Transverse colon (tissue), 4 donors: ENCODE results near the gene VWA5B1. TPM values are rescaled to one million over a fixed set of nuclear protein-coding genes. Genes with fewer than 3 reads are reported as not detected.

Experiments used
- DNase-seq: peaks from one replicate; pipeline ENCODE4 v3.0.0-alpha.2; 2019
- H3K27ac ChIP-seq, 4 donors: fragments of 200-600 bp; sonication (generic); 2 replicates each; pipeline ENCODE4 v1.5.1; 2016 to 2018; ENCODE audit warnings: inconsistent platforms in 4 of 4
- H3K27me3 ChIP-seq: fragments of 200-600 bp; sonication (generic); 2 replicates; pipeline ENCODE4 v1.5.1; 2017; ENCODE audit warnings: inconsistent platforms
- H3K36me3 ChIP-seq, 4 donors: fragments of 200-600 bp; sonication (generic); 2 replicates each; pipeline ENCODE4 v1.5.1; 2017 to 2019; ENCODE audit warnings: inconsistent platforms in 4 of 4
- H3K4me1 ChIP-seq, 4 donors: fragments of 200-600 bp; sonication (generic); 2 replicates each; pipeline ENCODE4 v1.5.1; 2017 to 2020; ENCODE audit warnings: inconsistent platforms in 4 of 4
- H3K4me3 ChIP-seq, 4 donors: fragments of 200-600 bp; sonication (generic); 1 replicate in 1 of 4; 2 replicates in 3 of 4; pipeline versions ENCODE4 v1.5.1 to v1.6.1; 2017 to 2019; ENCODE audit warnings: inconsistent platforms in 4 of 4
- H3K9me3 ChIP-seq, 2 donors: fragments of 200-600 bp; sonication (generic); 2 replicates each; pipeline ENCODE4 v1.5.1; 2017 to 2019; ENCODE audit warnings: inconsistent platforms in 2 of 2
- CTCF ChIP-seq, 5 experiments: fragments of 200-600 bp in 3 of 5; fragments of 450-650 bp in 2 of 5; sonication (generic) in 3 of 5; IDR thresholded peaks; 1 replicate in 2 of 5; 2 replicates in 3 of 5; pipeline ENCODE4 v1.5.1; 2016 to 2017; ENCODE audit warnings: antibody characterized with exemption in 5 of 5, inconsistent platforms in 3 of 5, mild to moderate bottlenecking in 2 of 5, moderate library complexity in 1 of 5
- EP300 ChIP-seq: sonication (generic); formaldehyde crosslinking; IDR thresholded peaks from one replicate; pipeline ENCODE4 v1.6.1; 2017; ENCODE audit warnings: antibody characterized with exemption, low read depth
- POLR2A ChIP-seq: fragments of 450-650 bp; IDR thresholded peaks from one replicate; pipeline ENCODE4 v1.6.1; 2016; ENCODE audit warnings: antibody characterized with exemption, mild to moderate bottlenecking, moderate library complexity
- POLR2AphosphoS5 ChIP-seq, 3 donors: sonication (generic); formaldehyde crosslinking; IDR thresholded peaks; one replicate each; pipeline ENCODE4 v1.6.1; 2016; ENCODE audit warnings: antibody characterized with exemption in 3 of 3
- WGBS, 2 donors: methylation state at CpG; one replicate each; pipeline ENCODE4 v1.1.5; 2018; ENCODE audit warnings: low coverage in 1 of 2; 5-methylcytosine and 5-hydroxymethylcytosine counted together
- in situ Hi-C, 4 donors: fragments of 200-750 bp; cut with MboI; loops; one replicate each; pipeline versions ENCODE4 v1.15.0 to v1.15.1; 2017; ENCODE audit warnings: low sequenced_read_pairs in 3 of 4, low pct_ligation_motif_present in 1 of 4, low pct_unique_long_range_greater_than_20kb in 1 of 4
- intact Hi-C: fragments of 100-400 bp; cut with DNase I; formaldehyde crosslinking; loops from one replicate; pipeline ENCODE4 v1.15.1; 2023; ENCODE audit warnings: low total_unique reads
- total RNA-seq, 4 donors: library from RNA; depleted of rRNA; stranded (reverse); fragments of >200 nt; gene quantifications; one replicate each; pipeline ENCODE4 v1.1.0, GENCODE V29; 2016

The VWA5B1 gene
- total RNA-seq, 4 donors from 2014 or later, result not detected

GRCh38 chr1:20348326-20348915, 57.7 kb downstream of the VWA5B1 start:
- in situ Hi-C loops, result no loop called here
- no peak for TF ChIP-seq POLR2AphosphoS5 (IDR thresholded peaks at IDR 0.05)

DNA sequence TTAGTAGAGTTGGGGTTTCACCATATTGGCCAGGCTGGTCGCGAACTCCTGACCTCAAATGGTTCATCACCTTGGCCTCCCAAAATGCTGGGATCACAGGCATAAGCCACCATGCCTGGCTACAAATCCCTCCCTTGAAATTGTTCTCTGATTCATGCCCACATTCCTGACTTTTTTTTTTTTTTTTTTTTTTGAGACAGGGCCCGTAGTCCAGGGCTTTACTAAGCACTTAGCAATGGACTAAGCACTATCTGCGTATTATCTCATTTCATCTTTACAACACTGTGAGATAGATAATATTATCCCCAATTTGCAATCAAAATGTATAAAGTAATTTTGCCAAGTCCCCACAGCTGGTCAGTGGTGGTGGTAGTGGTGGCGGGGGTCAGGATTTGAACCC, 58.9 kb downstream of the VWA5B1 start:
- no peaks in the 10 kb centered on the region for H3K4me1 ChIP-seq
- peaks cover 11% of the 10 kb centered on the region for H3K27me3 ChIP-seq
- no peaks in the 10 kb centered on the region for H3K9me3 ChIP-seq
- no peaks in the 10 kb centered on the region for H3K36me3 ChIP-seq
- no peak for DNase-seq
- in situ Hi-C loops (no loop called here), intact Hi-C loops (no loop called here)
- no peak overlapping the region for H3K27ac ChIP-seq
- WGBS, 2 donors, result 92 to 93% methylated on average over 5 of the region's 5 CpGs
- TF ChIP-seq CTCF (IDR thresholded peaks at IDR 0.05), result no peak
- H3K4me3 ChIP-seq, result no peak overlapping the region

More at GRCh38 chr1:20348326-20348915, 57.7 kb downstream of the VWA5B1 start:
- no peaks in the 10 kb centered on the region for H3K36me3 ChIP-seq
- H3K4me3 ChIP-seq, result no peak overlapping the region
- H3K27me3 ChIP-seq, result peaks cover 21% of the 10 kb centered on the region
- intact Hi-C loops, result no loop called here
- no peaks in the 10 kb centered on the region for H3K9me3 ChIP-seq
- no peaks in the 10 kb centered on the region for H3K4me1 ChIP-seq
- WGBS, 2 donors, result 85% methylated on average over 13 of the region's 13 CpGs; no CpG with 5 or more reads in 1 of the 2 donors
- no peak overlapping the region for H3K27ac ChIP-seq
- DNase-seq, result no peak

GRCh38 chr1:20349971-20350370, 59.3 kb downstream of the VWA5B1 start:
- H3K27ac ChIP-seq, result no peak overlapping the region
- no peak for DNase-seq
- in situ Hi-C loops (no loop called here), intact Hi-C loops (no loop called here)
- no peak overlapping the region for H3K4me3 ChIP-seq
- H3K4me1 ChIP-seq, result no peaks in the 10 kb centered on the region
- no peaks in the 10 kb centered on the region for H3K36me3 ChIP-seq
- 91 to 100% methylated on average over 1 to 12 of the region's 12 CpGs for WGBS, 2 donors
- TF ChIP-seq POLR2AphosphoS5 (IDR thresholded peaks at IDR 0.05) (no peak), POLR2A (no peak), EP300 (no peak), CTCF (IDR thresholded peaks at IDR 0.05) (no peak)
- no peaks in the 10 kb centered on the region for H3K9me3 ChIP-seq
- H3K27me3 ChIP-seq, result peaks cover 7% of the 10 kb centered on the region

DNA sequence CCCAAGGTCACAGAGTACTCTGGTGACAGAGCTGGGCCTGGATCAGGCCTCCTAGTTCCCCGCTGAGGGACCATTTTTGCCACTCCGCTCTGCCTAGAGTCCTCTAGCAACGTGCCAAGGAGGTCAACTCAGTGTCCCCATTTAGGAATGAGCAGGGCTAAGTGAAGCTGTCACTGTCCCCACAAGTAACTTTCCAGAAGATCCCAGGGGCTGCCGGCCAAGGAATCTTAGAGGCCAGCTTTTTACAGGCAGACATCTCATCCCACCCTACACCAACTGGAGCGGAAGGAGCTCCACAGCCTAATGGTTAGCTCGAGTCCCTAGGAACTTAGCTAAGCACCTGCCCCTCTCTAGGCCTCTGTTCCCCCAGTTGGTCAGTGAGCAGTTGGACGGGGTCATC, 59.7 kb downstream of the VWA5B1 start:
- TF ChIP-seq EP300 (no peak), POLR2A (no peak), POLR2AphosphoS5 (IDR thresholded peaks at IDR 0.05) (no peak), CTCF (IDR thresholded peaks at IDR 0.05) (no peak)

More for the DNA sequence above, 59.7 kb downstream of the VWA5B1 start:
- intact Hi-C loops (no loop called here), in situ Hi-C loops (no loop called here)
- no peak for DNase-seq
- peaks cover 4% of the 10 kb centered on the region for H3K27me3 ChIP-seq
- H3K4me1 ChIP-seq, result no peaks in the 10 kb centered on the region
- H3K9me3 ChIP-seq, result no peaks in the 10 kb centered on the region
- H3K27ac ChIP-seq, result no peak overlapping the region
- H3K36me3 ChIP-seq, result no peaks in the 10 kb centered on the region
- no peak overlapping the region for H3K4me3 ChIP-seq
- 86% methylated on average over 7 of the region's 7 CpGs; no CpG with 5 or more reads in 1 of the 2 donors for WGBS, 2 donors
